Activated CD4-positive, CD25-positive, alpha-beta regulatory T cell (primary cell): ENCODE measurements around the gene PINLYP.
A peak's percentile ranks its signal among the peaks of the same experiment; 100 is the strongest.
"Not testable (repeated sequence)": the region's sequence is repeated elsewhere in the genome, so short reads cannot be mapped to it uniquely, and the experiment has no call there.

Source experiments
- DNase-seq, 4 experiments: peaks; one replicate each; lab custom pipeline; 2025; lab: John Stamatoyannopoulos, UW

PINLYP gene

GRCh38 chr19:43575156-43575950 is at the start of gene PINLYP, which contains the start of gene XRCC1:
TSS of gene PINLYP (plus strand) at chr19:43575801. CDS start at chr19:43577192, 1,391 bp downstream.
TSS of gene XRCC1 (minus strand) at chr19:43575527. CDS start at chr19:43575458, 69 bp downstream.
- DNase-seq, result peak; percentile 89 to 93 (median 91)

GRCh38 chr19:43525836-43526771 is 49.5 kb upstream of the PINLYP start:
- no peak for DNase-seq

- DNase-seq, result peak; percentile 42 to 58 (median 46)
Observed at GRCh38 chr19:43526884-43527859, 48.4 kb upstream of the PINLYP start, which contains the start of gene ETHE1. TSS of gene ETHE1 (minus strand) at chr19:43527201. CDS start at chr19:43527177, 24 bp downstream.

GRCh38 chr19:43527860-43528622 is 47.6 kb upstream of the PINLYP start:
- DNase-seq, result no peak

- peak in 2 of 4 experiments; percentile 46 to 51 for DNase-seq
Observed at GRCh38 chr19:43532571-43532961, 43.0 kb upstream of the PINLYP start.

GRCh38 chr19:43532962-43533545 is 42.5 kb upstream of the PINLYP start, which contains the start of gene ZNF575:
TSS of gene ZNF575 (plus strand) at chr19:43533188. CDS start at chr19:43534423, 1,235 bp downstream.
- DNase-seq, result peak; percentile 52 to 64 (median 62)

GRCh38 chr19:43533546-43534304 is 41.9 kb upstream of the PINLYP start:
- peak; percentile 75 to 90 (median 82) for DNase-seq

- DNase-seq, result no peak
Observed at GRCh38 chr19:43534305-43534815, 41.2 kb upstream of the PINLYP start.

- peak in 2 of 4 experiments; percentile 19 to 26 for DNase-seq
Observed at GRCh38 chr19:43534816-43535761, 40.5 kb upstream of the PINLYP start.

- DNase-seq, result no peak
Observed at GRCh38 chr19:43538922-43539321, 36.7 kb upstream of the PINLYP start.

- DNase-seq, result no peak
Observed at GRCh38 chr19:43540381-43540780, 35.2 kb upstream of the PINLYP start.

GRCh38 chr19:43541920-43542650 is 33.5 kb upstream of the PINLYP start:
- no peak for DNase-seq

GRCh38 chr19:43544077-43544476 is 31.5 kb upstream of the PINLYP start:
- DNase-seq, result no peak

GRCh38 chr19:43545276-43545675 is 30.3 kb upstream of the PINLYP start:
- no peak for DNase-seq

- DNase-seq, result no peak
Observed at GRCh38 chr19:43545981-43546380, 29.6 kb upstream of the PINLYP start.

- DNase-seq, result no peak
Observed at GRCh38 chr19:43546581-43546980, 29.0 kb upstream of the PINLYP start.

- DNase-seq, result not testable (repeated sequence)
Observed at GRCh38 chr19:43547926-43548325, 27.7 kb upstream of the PINLYP start.
